OCI-LY1 (cell line): ENCODE measurements around the gene ABO.
"Not testable (repeated sequence)": the region's sequence is repeated elsewhere in the genome, so short reads cannot be mapped to it uniquely, and the experiment has no call there.

Source experiments
- H2AFZ ChIP-seq: fragments of 200-600 bp; sonication (generic), shearing (Covaris generic); 2 replicates; pipeline ENCODE4 v1.6.0; 2014; ENCODE audit warnings: antibody characterized with exemption, mild to moderate bottlenecking, low read length
- H3F3A ChIP-seq: fragments of 200-600 bp; sonication (generic), shearing (Covaris generic); 2 replicates; pipeline ENCODE4 v1.6.0; 2014; ENCODE audit warnings: mild to moderate bottlenecking, antibody characterized with exemption, low read length, moderate library complexity; ENCODE audit not compliant: insufficient read depth
- H3K27ac ChIP-seq: fragments of 200-600 bp; sonication (generic); 2 replicates; pipeline ENCODE4 v1.5.1; 2014; ENCODE audit warnings: low read length, mixed run types, mild to moderate bottlenecking, low read depth; ENCODE audit not compliant: poor library complexity, severe bottlenecking
- H3K27me3 ChIP-seq: fragments of 200-600 bp; sonication (generic); 2 replicates; pipeline ENCODE4 v1.6.0; 2014; ENCODE audit warnings: antibody characterized with exemption, mild to moderate bottlenecking, low read length, moderate library complexity; ENCODE audit not compliant: insufficient read depth
- H3K36me3 ChIP-seq: fragments of 200-600 bp; sonication (generic); 2 replicates; pipeline ENCODE4 v1.6.1; 2014; ENCODE audit warnings: mild to moderate bottlenecking, antibody characterized with exemption, low read length, moderate library complexity, mixed read lengths; ENCODE audit not compliant: insufficient read depth
- H3K4me1 ChIP-seq: fragments of 200-600 bp; sonication (generic); 2 replicates; pipeline ENCODE4 v1.5.1; 2014; ENCODE audit warnings: mild to moderate bottlenecking, low read length, moderate library complexity; ENCODE audit not compliant: insufficient read depth, severe bottlenecking
- H3K4me2 ChIP-seq: fragments of 200-600 bp; sonication (generic), shearing (Covaris generic); 2 replicates; pipeline ENCODE4 v1.6.1; 2014; ENCODE audit warnings: low read length
- H3K4me3 ChIP-seq: fragments of 200-600 bp; sonication (generic); 2 replicates; pipeline ENCODE4 v1.5.1; 2014; ENCODE audit warnings: low read length, low read depth, mild to moderate bottlenecking, mixed read lengths; ENCODE audit not compliant: poor library complexity, severe bottlenecking
- H3K79me2 ChIP-seq: fragments of 200-600 bp; shearing (Covaris generic); 2 replicates; pipeline ENCODE4 v1.6.1; 2016; ENCODE audit warnings: mixed run types, low read length, mixed read lengths; ENCODE audit not compliant: insufficient read depth
- H3K9ac ChIP-seq: fragments of 200-600 bp; sonication (generic), shearing (Covaris generic); 2 replicates; pipeline ENCODE4 v1.6.1; 2014; ENCODE audit warnings: mild to moderate bottlenecking, low read length, mixed read lengths
- H3K9me2 ChIP-seq: fragments of 200-600 bp; sonication (generic), shearing (Covaris generic); 2 replicates; pipeline ENCODE4 v1.6.1; 2014; ENCODE audit warnings: low read depth, mild to moderate bottlenecking, low read length, mixed read lengths
- H3K9me3 ChIP-seq: fragments of 200-600 bp; shearing (Covaris generic); 2 replicates; pipeline ENCODE4 v1.6.1; 2014; ENCODE audit warnings: low read length, mixed read lengths
- H4K20me1 ChIP-seq: fragments of 200-600 bp; sonication (generic), shearing (Covaris generic); 2 replicates; pipeline ENCODE4 v1.6.0; 2016; ENCODE audit warnings: mild to moderate bottlenecking, low read length; ENCODE audit not compliant: insufficient read depth
- EZH2 ChIP-seq: fragments of 200-600 bp; sonication (generic), shearing (Covaris generic); IDR thresholded peaks from 2 replicates; pipeline ENCODE4 v1.8.0; 2017; ENCODE audit warnings: borderline replicate concordance, mixed run types, mild to moderate bottlenecking, antibody characterized with exemption, low read length, moderate library complexity, mixed read lengths
- TF ChIP-seq, protein P1 (sequence below): fragments of 200-600 bp; sonication (generic), shearing (Covaris generic); IDR thresholded peaks from 2 replicates; pipeline ENCODE4 v1.5.1; 2017; ENCODE audit warnings: mild to moderate bottlenecking, antibody characterized with exemption, low read length, moderate library complexity, mixed read lengths

Gene ABO

DNA sequence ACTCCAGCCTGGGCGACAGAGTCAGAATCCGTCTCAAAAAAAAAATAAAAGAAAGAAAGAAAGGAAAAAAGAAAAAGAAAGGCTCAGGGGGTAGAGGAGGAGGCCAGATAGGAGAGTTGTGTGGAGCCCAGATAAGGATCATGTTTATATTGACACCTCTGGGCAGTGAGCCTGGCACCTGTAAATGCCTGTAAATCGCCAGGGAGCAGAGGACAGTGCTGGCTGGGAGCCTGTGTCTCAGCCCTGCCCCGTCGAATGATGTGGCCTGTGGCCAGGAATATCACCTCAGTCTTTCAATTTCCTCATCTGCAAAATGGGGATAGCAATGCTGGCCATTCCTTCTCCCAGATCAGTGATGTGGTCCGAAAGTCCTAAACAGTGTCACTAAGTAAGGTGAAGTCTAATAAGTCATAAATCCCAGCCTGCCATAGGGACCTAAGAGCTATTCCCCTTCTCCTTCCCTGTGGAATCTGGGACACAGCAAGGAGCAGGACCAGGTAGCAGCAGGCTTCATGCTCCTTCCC is 10.3 kb upstream of the ABO start:
- Histone ChIP-seq H3K9me3 (0 out of 2 replicates have a peak, but pooled peaks cover 5% of the 10 kb centered on the region), H3K9ac (no peak overlapping the region), H2AFZ (no peak overlapping the region), H3K4me3 (no peak overlapping the region), H4K20me1 (no peaks in the 10 kb centered on the region), H3K9me2 (no peaks in the 10 kb centered on the region), H3K4me2 (no peak overlapping the region), H3K36me3 (no peaks in the 10 kb centered on the region), H3K4me1 (no peaks in the 10 kb centered on the region), H3K79me2 (no peaks in the 10 kb centered on the region), H3K27ac (no peak overlapping the region), H3F3A (no peaks in the 10 kb centered on the region), H3K27me3 (no peaks in the 10 kb centered on the region)
- TF ChIP-seq EZH2, result no peak
- TF ChIP-seq, protein P1, sequence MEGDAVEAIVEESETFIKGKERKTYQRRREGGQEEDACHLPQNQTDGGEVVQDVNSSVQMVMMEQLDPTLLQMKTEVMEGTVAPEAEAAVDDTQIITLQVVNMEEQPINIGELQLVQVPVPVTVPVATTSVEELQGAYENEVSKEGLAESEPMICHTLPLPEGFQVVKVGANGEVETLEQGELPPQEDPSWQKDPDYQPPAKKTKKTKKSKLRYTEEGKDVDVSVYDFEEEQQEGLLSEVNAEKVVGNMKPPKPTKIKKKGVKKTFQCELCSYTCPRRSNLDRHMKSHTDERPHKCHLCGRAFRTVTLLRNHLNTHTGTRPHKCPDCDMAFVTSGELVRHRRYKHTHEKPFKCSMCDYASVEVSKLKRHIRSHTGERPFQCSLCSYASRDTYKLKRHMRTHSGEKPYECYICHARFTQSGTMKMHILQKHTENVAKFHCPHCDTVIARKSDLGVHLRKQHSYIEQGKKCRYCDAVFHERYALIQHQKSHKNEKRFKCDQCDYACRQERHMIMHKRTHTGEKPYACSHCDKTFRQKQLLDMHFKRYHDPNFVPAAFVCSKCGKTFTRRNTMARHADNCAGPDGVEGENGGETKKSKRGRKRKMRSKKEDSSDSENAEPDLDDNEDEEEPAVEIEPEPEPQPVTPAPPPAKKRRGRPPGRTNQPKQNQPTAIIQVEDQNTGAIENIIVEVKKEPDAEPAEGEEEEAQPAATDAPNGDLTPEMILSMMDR, result no peak

DNA sequence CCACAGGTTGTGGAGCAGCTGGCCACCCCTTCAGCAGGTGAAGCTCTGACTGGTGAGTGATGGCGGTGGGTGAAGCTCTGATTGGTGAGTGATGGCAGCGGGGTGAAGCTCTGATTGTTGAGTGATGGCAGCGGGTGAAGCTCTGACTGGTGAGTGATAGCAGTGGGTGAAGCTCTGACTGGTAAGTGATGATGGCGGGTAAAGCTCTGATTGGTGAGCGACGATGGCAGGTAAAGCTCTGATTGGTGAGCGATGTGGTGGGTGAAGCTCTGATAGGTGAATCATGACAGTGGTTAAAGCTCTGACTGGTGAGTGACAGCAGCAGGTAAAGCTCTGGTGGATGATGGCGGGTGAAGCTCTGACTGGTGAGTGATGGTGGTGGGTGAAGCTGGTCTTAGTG is 9.4 kb upstream of the ABO start:
- TF ChIP-seq EZH2, result no peak
- TF ChIP-seq, protein P1, result no peak
- Histone ChIP-seq H3K79me2 (no peaks in the 10 kb centered on the region), H3K4me3 (no peak overlapping the region), H2AFZ (no peak overlapping the region), H3K9ac (no peak overlapping the region), H3K4me2 (no peak overlapping the region), H4K20me1 (no peaks in the 10 kb centered on the region), H3K4me1 (no peaks in the 10 kb centered on the region), H3K9me3 (0 out of 2 replicates have a peak, but pooled peaks cover 2% of the 10 kb centered on the region), H3K27me3 (no peaks in the 10 kb centered on the region), H3K9me2 (no peaks in the 10 kb centered on the region), H3K36me3 (no peaks in the 10 kb centered on the region), H3F3A (no peaks in the 10 kb centered on the region), H3K27ac (no peak overlapping the region)

DNA sequence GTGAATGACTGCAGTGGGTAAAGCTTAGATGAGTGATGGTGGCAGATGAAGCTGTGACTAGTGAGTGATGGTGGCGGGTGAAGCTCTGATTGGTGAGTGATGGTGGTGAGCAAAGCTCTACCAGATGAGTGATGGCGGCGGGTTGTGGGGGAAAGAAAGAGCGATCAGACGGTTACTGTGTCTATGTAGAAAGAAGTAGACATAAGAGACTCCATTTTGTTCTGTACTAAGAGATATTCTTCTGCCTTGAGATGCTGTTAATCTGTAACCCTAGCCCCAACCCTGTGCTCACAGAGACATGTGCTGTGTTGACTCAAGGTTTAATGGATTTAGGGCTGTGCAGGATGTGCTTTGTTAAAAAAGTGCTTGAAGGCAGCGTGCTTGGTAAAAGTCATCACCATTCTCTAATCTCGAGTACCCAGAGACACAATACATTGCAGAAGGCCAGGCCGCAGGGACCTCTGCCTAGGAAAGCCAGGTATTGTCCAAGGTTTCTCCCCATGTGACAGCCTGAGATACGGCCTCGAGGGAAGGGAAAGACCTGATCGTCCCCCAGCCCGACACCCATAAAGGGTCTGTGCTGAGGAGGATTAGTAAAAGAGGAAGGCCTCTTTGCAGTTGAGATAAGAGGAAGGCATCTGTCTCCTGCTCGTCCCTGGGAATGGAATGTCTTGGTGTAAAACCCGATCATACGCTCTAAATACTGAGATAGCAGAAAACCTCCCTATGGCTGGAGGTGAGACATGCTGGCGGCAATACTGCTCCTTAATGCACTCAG is 8.4 kb upstream of the ABO start:
- H2AFZ ChIP-seq, result not testable (repeated sequence)

More for the DNA sequence above, 8.4 kb upstream of the ABO start:
- H4K20me1 ChIP-seq, H3F3A ChIP-seq, H3K9ac ChIP-seq, H3K4me3 ChIP-seq, H3K9me3 ChIP-seq, H3K27ac ChIP-seq, H3K27me3 ChIP-seq, H3K4me2 ChIP-seq, H3K4me1 ChIP-seq, H3K79me2 ChIP-seq, H3K9me2 ChIP-seq, H3K36me3 ChIP-seq: not testable (repeated sequence)
